ENCODE data around the gene GDPD1.
"Not testable (repeated sequence)": the region's sequence is repeated elsewhere in the genome, so short reads cannot be mapped to it uniquely, and the experiment has no call there.

The GDPD1 gene

GRCh38 chr17:59254742-59255141 lies 34.4 kb downstream of the GDPD1 start:
- DNase-seq: no peak

- DNase-seq: peak; percentile 30
These were observed 36.8 kb downstream of the GDPD1 start for GRCh38 chr17:59257101-59257500.

GRCh38 chr17:59260722-59261121 lies 40.4 kb downstream of the GDPD1 start:
- no peak for DNase-seq

- DNase-seq: no peak
These were observed 46.4 kb downstream of the GDPD1 start for GRCh38 chr17:59266745-59267144.

GRCh38 chr17:59267776-59268175 lies 47.5 kb downstream of the GDPD1 start:
- DNase-seq: no peak

- DNase-seq: no peak
These were observed 55.3 kb downstream of the GDPD1 start for GRCh38 chr17:59275618-59276017.

- no peak for DNase-seq
These were observed 56.7 kb downstream of the GDPD1 start for GRCh38 chr17:59277031-59277430.

- DNase-seq: no peak
These were observed 58.1 kb downstream of the GDPD1 start for GRCh38 chr17:59278406-59278805.

- no peak for DNase-seq
These were observed 64.0 kb downstream of the GDPD1 start for GRCh38 chr17:59284317-59284716.

GRCh38 chr17:59287452-59287851 lies 67.1 kb downstream of the GDPD1 start:
- no peak for DNase-seq

GRCh38 chr17:59287891-59288290 lies 67.6 kb downstream of the GDPD1 start:
- no peak for DNase-seq

- DNase-seq: peak; percentile 78
These were observed 69.6 kb downstream of the GDPD1 start for GRCh38 chr17:59289981-59290301.

- DNase-seq: peak; percentile 73
These were observed 70.1 kb downstream of the GDPD1 start for GRCh38 chr17:59290302-59290998.

- no peak for DNase-seq
These were observed 71.8 kb downstream of the GDPD1 start for GRCh38 chr17:59292174-59292523.

GRCh38 chr17:59296190-59296589 lies 75.9 kb downstream of the GDPD1 start:
- DNase-seq: peak; percentile 55

- DNase-seq: no peak
These were observed 78.2 kb downstream of the GDPD1 start for GRCh38 chr17:59298521-59298920.

- no peak for DNase-seq
These were observed 79.2 kb downstream of the GDPD1 start for GRCh38 chr17:59299400-59300092.

GRCh38 chr17:59300941-59301340 lies 80.6 kb downstream of the GDPD1 start:
- DNase-seq: no peak

- DNase-seq: no peak
These were observed 84.5 kb downstream of the GDPD1 start for GRCh38 chr17:59304811-59305210.

- DNase-seq: no peak
These were observed 90.1 kb downstream of the GDPD1 start for GRCh38 chr17:59310263-59310920.

- DNase-seq: peak; percentile 90
These were observed 90.7 kb downstream of the GDPD1 start for GRCh38 chr17:59311051-59311468.

GRCh38 chr17:59311521-59311920 lies 91.2 kb downstream of the GDPD1 start:
- not testable (repeated sequence) for DNase-seq

- DNase-seq: no peak
These were observed 95.6 kb downstream of the GDPD1 start for GRCh38 chr17:59315866-59316265.

Measured in NCI-H82 (cell line).